IPS-11a (cell line): Measurements from ENCODE around the gene GTF2B.
"Not testable (repeated sequence)": the region's sequence is repeated elsewhere in the genome, so short reads cannot be mapped to it uniquely, and the experiment has no call there.

ENCODE experiments used
- H3K4me3 ChIP-seq: one replicate; pipeline ENCODE4 v1.5.1; 2013; ENCODE audit warnings: low read depth, low read length, control low read depth

GTF2B gene

DNA sequence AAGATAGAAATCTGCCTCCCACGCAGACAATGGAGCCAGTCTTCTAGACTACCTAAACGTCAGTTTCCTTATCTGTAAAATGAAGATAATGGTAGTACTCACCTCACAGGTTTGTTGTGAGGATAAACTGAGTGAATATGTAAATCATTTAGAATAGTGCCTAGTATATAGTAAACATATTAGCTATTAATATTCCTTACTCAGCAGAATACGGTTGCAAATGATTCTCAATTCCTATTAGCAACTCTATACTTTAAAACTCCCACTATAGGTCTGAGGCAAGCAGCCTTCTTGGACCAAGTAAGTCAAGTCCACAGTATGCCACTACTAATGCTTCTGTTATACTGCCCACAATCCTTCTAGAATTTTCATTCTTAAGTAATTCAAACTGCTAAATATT lies 5.4 kb downstream of the GTF2B start:
- no peak overlapping the region for H3K4me3 ChIP-seq

DNA sequence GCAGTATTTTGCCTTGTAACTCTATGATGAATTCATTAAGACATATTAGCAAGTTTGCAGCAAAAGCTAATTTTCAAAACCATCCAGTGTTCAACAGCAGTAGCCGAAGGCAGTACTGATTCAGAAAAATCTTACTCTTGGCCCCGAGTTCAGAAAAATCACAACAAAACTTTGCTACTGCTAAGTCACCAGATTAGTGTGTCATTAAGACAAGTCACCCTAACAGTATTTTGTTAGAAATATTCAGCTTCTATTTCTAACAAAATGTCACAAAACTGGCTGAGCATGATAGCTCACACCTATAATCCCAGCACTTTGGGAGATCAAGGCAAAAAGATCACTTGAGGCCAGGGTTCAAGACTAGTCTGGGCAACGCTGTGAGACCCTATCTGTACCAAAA lies 8.2 kb downstream of the GTF2B start:
- H3K4me3 ChIP-seq = no peak overlapping the region

DNA sequence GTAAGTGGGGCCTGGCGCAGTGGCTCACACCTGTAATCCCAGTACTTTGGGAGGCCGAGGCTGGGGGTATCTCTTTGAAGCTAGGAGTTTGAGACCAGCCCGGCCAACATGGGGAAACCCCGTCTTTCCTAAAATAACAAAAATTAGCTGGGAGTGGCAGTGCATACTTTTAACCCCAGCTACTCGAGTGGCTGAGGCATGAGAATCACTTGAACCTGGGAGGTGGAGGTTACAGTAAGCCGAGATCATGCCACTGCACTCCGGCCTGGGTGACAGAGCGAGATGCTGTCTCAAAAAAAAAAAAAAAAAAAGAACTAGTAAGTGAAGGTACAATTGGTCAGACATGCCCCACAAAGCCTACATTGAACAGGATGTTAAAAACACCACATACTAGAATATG lies 10.7 kb downstream of the GTF2B start:
- H3K4me3 ChIP-seq = not testable (repeated sequence)

DNA sequence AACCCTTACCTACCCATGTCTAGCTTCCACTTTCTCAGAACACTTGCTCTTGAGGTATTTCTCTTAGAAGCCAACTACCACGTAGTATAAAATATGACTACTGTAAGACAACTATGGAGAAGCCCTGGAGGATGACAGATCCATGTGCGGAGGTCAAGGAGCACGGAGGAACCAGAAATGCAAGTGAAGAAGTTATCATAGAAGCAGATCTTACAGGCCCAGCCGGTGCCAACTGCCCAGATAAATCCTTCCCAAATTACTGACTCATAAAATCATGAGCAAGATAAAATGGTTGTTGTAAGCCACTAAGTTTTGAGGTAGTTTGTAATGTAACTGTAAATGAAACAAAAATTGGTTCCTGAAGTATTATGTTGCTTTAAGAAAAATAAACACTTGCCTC lies 12.6 kb downstream of the GTF2B start:
- H3K4me3 ChIP-seq = no peak overlapping the region

DNA sequence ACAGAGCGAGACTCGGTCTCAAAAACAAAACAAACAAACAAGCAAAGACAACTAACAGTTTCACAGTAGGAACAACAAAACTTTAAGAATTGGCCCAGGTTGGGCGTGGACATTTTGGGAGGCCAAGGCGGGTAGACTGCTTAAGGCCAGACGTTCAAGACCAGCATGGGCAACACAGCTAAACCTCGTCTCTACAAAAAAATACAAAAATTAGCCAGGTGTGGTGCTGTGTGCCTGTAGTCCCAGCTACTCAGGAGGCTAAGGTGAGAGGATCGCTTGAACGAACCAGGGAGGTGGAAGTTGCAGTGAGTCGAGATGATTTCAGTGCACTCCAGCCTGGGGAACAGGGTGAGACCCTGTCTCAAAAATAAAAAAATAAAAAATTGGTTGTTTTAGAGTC lies 13.5 kb downstream of the GTF2B start:
- H3K4me3 ChIP-seq = no peak overlapping the region

DNA sequence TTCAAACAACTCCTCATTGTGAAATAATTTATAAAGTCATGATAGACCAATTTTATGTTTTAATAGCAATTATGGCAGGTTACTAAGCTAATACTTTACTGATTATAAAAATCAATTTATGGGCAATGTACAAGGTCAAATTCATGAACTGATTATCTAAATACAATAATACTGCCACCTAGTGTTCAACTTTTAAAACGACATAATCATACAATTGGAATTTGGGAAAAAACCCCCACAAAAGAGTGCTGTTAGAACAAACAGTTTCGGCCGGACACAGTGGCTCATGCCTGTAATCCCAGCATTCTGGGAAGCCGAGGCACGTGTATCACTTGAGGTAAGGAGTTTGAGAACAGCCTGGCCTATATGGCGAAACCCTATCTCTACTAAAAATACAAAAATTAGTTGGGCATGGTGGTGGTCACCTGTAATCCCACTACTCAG lies 14.0 kb downstream of the GTF2B start:
- H3K4me3 ChIP-seq = no peak overlapping the region

DNA sequence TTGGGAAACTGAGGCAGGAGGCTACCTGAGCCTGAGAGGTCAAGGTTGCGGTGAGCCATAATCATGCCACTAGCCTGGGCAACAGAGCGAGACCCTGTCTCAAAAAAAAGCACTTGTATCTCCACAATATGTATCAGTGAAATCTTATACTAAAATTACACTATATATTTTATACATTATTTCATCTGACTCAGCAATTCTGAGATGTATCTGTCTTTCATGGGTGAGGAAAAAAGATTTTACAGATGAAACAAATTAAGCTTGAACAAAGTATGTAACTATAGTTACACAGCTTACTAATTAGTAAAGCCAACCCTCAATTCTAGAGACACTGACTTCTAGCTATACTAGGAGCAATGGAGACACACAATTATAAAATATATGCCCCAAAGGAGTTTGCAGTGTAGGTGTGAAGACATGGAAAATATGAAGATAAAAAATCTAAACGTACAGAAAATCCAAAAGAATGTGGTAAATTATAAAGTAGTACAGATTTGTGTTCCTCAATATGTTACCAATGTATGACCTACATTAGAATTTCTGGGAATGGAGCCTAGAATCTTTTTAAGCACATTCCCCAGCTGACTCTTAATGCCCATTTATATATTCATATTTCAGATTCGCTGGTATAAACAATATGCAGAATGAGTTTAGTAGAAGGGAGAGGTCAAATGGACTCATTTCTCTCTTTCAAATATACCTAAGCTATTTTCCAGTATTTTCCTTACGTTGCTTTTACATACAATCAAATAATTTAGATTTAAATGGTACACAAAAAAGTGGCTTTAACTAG lies 14.6 kb downstream of the GTF2B start:
- no peak overlapping the region for H3K4me3 ChIP-seq

DNA sequence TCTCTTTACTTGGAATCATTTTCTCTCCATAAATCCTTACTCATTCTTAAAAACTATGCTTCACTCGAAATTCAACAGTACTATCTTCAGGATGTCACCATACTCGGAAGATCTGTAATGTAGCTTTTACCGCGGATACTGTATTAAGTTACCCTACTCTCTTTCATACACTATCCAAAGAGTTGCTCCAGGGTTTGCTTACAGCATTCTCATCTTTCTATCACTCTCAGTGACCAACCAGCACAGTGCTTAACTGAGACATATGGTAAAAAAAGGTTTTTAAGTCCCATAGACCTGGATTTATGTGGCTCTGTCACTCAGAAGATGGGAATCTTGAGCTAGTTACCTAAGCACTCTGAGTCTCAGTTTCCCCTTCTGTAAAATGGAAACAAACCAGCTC lies 15.8 kb downstream of the GTF2B start:
- no peak overlapping the region for H3K4me3 ChIP-seq

DNA sequence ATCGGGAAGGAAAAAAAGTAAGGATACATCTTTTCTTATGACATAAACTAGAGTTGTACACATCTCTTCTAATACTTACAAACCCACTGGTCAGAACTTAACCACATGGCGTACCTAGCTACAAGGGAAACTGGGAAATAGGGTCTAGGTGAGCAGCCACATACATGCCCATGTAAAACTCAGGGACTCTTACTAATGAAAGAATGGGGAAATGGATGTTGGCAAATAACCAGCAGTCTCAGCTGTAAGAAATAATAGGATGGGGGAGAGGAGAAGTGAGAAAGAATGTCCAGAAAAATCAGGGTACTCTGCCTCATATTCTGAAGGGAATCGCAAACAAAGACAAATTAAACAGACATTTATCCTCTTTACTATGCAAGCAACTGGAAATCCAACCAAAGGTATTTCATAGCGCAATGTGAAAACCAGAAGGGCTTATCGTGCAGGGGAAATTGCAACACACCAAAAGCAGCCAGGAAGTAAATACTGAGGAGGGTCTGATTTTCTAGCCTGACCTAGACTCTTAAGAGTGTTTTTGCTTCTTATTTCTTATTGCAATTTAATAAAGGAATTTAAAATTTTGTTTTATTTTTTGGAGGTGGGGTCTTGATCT lies 17.5 kb downstream of the GTF2B start:
- no peak overlapping the region for H3K4me3 ChIP-seq

DNA sequence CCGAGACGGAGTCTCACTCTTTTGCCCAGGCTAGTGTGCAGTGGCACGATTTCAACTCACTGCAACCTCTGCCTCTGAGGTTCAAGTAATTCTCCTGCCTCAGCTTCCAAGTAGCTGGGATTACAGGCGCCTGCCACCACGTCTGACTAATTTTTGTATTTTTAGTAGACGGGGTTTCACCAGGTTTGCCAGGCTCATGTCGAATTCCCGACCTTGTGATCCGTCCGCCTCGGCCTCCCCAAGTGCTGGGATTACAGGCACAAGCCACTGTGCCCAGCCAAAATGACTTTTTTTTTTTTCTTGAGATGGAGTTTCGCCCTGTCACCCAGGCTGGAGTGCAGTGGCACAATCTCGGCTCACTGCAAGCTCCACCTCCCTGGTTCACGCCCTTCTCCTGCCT lies 21.7 kb downstream of the GTF2B start:
- H3K4me3 ChIP-seq = not testable (repeated sequence)

DNA sequence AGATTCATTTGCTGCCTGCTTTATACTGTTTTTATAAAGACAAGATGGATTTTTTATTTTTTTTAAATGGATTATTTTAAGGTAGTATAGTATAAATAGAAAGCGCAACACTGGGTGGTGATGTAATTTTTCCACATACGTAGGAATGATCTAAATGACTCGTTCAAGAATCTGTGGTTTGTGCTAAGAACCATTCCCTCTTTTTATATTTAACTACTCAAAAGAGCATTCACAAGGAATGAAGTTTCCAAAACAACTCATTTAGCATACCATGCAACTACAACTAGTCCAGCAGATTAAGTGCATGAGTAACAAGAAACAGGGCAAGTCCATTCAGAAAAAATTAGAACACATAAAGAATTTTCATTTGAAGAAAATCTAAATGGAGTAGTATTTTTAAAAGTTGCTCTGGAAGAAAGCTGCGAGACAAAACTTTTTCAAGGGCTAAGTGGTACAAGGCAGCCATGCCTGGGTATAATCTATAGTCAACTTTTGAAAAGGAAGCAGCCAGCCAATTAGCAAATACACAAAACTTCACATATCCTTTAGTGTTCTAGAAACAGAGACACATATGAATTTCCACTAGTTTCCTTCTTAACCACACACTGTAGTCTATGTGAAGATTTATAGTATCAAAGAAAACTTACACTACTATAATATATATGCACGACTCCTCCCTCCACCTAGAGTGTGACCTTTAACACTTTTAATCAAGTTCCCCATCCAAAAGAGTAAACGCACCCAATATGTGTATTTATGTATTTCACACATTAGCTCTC lies 23.4 kb downstream of the GTF2B start:
- no peak overlapping the region for H3K4me3 ChIP-seq

DNA sequence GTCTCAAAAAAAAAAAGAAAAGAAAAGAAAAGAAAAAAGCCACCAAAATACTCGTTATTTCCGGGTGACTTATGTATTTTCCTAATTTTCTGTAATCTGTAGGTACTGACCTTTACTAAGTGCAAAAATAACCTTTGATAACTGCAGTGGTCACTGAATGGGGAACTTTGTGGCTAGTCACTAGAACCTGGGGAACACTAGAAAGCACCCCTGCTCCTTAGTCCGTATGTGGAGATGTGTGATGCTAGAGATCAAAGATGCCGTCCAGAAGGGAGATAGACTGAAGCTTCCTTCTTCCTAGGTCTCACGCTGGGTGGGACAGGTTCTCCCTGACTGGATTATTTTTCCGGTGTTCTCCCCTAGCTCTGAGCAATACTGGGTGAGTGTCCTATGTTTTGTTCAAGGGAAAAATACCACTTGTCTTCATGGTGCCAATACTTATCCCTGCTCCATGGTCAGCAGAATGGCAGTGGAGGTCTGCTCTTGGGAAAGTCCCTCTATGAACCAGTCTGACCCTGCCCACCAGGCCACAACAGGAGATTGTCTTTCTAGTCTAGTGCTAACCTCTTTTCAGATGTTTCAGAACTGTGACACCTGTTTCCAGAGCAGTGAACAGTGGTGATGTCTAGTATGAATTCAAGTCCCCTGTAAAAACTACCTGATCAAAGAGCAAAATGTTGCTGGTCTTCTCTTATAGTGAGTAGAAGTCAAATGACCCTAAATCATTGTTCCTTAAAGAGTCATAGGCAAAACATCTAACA lies 39.9 kb downstream of the GTF2B start:
- H3K4me3 ChIP-seq = no peak overlapping the region

DNA sequence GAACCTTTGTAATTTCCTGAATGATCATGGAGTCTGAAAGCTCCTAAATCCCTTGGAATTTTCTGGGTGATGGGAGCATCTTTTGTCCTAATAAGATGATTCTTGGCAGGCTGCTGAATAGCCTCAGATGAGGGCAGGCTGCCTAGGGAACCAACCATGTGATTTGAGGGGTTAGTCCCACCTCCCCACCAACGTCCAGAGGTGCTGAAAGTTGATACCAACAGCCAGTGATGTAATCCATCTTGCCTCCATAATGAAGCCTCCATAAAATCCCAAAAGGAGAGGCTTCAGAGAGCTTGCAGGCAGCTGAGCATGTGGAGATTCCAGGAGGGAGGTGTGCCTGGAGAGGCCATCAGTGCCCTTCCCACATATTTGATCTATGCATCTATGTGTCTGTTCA lies 43.7 kb downstream of the GTF2B start:
- H3K4me3 ChIP-seq = no peak overlapping the region

DNA sequence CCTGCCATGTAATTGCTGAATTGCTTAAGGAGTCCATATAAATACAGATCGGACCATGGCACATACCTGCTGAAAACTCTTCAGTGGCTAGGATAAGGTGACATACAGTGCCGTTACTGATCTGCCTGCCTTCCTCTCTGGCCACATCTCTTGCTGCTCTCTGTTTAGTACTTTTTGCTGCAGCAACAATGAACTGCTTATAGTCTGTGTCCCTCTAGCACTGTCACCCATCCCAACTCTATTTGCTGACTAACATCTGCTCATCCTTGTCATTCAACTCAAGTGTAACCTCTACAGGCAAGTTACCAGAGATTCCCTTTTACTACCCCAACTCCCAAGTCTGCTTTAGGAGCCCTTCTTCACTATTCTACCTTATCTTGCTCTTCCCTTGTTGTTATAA lies 65.6 kb downstream of the GTF2B start:
- H3K4me3 ChIP-seq = no peak overlapping the region

DNA sequence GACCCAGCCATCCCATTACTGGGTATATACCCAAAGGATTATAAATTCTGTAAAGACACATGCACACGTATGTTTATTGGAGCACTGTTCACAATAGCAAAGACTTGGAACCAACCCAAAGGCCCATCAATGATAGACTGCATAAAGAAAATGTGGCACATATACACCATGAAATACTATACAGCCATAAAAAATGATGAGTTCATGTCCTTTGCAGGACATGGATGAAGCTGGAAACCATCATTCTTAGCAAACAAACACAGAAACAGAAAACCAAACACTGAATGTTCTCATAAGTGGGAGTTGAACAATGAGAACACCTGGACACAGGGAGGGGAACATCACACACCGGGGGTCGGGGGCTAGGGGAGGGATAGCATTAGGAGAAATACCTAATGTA lies 71.7 kb downstream of the GTF2B start:
- H3K4me3 ChIP-seq = not testable (repeated sequence)

DNA sequence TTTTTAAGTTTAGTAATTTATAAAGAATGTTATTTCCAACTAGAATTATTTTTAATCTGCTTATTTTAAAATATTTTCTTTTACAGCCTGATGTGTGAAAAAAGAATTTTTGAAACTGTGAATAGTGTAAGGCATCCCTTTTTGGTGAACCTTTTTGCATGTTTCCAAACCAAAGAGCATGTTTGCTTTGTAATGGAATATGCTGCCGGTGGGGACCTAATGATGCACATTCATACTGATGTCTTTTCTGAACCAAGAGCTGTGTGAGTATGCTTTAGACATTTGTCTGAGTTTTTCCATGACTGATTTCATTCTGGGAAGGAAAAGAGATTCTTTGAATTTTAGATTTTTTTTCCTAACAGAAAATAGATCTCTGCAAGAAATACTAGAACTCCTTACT lies 77.9 kb downstream of the GTF2B start:
- H3K4me3 ChIP-seq = no peak overlapping the region

DNA sequence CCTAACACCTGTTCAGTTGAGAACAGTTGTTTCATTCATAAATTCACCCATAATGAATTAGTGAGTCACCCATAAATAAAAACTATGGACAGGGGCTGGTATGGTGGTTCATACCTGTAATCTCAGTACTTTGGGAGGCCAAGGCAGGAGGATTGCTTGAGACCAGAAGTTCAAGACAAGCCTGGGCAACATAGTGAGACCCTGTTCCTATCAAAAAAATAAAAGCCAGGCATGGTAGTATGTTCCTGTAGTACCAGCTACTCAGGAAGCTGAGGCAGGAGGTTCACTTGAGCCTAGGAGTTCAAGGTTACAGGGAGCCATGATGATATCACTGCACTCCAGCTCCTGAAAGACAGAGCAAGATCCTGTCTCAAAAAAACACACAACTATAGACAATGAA lies 79.0 kb downstream of the GTF2B start:
- no peak overlapping the region for H3K4me3 ChIP-seq

DNA sequence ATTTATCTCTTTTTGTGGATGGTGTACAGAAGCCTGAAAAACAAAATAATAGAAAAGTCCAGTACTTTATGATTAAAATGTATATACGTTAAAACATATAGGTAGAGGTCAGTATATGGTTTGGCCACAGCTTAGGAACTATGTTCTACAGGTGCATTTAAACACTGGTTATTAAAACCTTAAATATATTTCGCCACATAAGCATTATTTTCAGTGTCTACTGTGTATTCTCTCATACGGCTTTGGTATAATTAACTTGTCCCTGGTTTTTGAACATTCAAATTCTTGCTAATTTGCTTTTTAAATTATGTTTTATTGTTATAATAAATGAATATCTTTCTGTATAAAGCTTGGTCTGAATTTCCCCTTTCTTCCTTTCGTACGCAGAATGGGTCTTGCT lies 87.9 kb downstream of the GTF2B start:
- H3K4me3 ChIP-seq = no peak overlapping the region

DNA sequence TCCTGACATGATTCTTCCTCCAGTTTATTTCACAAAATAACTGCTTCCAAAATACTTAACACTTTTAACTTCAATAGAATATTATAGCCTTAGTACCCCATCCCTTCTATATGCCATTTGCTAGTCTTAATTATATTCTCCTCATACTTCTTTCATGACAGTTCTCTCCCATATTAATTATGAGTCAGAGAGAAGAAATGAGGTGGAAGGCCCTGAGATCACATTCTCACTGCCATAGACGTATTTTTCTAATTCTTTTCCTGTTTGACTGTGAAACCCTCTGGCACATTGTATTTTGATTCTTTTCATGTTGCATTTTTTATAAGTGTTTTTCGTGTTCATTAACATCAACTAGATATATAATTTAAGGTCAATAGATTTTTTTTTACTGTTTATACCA lies 88.4 kb downstream of the GTF2B start:
- no peak overlapping the region for H3K4me3 ChIP-seq
